Measurements from ENCODE around the gene CLCN7. TPM values are rescaled to one million over a fixed set of nuclear protein-coding genes. Genes with fewer than 3 reads are reported as not detected.
"Not testable (repeated sequence)": the region's sequence is repeated elsewhere in the genome, so short reads cannot be mapped to it uniquely, and the experiment has no call there.

The CLCN7 gene
- total RNA-seq, 3 donors from 2014 or later: 59.3 to 98.1 (median 59.8) TPM

DNA sequence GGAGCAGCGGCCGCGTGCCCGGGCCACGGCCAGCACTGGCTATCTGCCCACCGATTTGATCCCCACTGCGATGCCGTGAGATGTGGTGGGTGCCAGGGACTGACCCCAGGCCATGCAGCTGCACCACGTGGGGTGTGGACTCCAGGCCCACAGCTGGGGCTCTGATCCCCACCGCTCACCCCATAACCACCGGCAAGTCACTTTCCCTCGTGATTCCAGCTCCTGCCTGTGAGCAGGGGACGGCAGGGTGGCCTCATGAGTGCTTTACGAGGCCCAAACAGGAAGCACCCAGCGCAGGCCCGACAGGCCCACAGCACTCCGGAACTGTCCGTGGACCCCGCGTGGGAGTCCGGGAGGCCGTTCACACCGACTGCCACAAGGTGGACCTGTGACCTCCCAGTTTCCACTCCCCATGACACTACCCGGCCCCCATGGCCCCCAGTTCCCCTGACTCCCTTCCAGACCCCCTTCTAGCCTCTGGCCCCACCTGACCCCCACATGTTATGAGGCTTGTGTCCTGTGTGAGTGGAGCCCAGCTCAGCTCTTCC is 13.3 kb upstream of the CLCN7 start:
- TF ChIP-seq, protein P1, sequence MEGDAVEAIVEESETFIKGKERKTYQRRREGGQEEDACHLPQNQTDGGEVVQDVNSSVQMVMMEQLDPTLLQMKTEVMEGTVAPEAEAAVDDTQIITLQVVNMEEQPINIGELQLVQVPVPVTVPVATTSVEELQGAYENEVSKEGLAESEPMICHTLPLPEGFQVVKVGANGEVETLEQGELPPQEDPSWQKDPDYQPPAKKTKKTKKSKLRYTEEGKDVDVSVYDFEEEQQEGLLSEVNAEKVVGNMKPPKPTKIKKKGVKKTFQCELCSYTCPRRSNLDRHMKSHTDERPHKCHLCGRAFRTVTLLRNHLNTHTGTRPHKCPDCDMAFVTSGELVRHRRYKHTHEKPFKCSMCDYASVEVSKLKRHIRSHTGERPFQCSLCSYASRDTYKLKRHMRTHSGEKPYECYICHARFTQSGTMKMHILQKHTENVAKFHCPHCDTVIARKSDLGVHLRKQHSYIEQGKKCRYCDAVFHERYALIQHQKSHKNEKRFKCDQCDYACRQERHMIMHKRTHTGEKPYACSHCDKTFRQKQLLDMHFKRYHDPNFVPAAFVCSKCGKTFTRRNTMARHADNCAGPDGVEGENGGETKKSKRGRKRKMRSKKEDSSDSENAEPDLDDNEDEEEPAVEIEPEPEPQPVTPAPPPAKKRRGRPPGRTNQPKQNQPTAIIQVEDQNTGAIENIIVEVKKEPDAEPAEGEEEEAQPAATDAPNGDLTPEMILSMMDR (IDR thresholded peaks at IDR 0.05): no peak
- no peaks in the 10 kb centered on the region for H3K9me3 ChIP-seq
- intact Hi-C loops (cut with DNase I, micrococcal nuclease): no loop called here
- H3K4me3 ChIP-seq: no peak overlapping the region
- ATAC-seq (no peak), DNase-seq (no peak)
- no peaks in the 10 kb centered on the region for H3K4me1 ChIP-seq (ENCODE audit: low read depth)
- H3K36me3 ChIP-seq (ENCODE audit: low read depth): no peaks in the 10 kb centered on the region

DNA sequence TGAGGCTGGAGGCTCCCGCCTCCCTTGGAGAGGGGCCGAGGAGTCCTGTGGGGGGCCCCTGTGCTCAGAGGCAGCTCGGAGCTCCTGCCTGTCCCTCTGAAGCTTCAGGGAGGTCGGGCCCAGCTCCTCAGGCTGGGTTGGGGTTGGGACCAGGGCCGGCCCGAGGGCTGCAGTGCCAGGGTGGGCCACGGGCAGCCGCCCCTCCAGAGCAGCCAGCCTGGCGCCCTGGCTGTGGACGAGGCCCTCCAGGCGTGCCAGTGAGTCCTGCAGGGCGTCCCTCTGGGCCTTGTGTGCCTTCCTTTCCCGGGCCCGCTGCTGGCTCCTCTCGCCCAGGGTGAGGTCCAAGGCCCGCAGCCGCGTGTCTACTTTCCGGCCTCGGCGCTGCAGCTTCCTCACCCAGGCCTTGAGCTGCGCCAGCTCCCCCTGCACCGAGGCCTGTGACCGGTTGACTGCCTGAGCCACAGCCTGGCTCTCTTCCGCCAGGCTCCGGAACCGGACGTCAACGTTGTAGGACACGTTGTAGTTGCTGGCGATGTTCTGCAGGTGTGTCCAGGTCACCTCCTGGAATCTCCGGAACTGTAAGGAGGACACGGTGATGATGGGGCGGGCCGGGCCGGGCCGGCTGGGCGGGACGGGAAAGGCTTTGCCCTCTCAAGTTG is 12.7 kb upstream of the CLCN7 start:
- H3K36me3 ChIP-seq (ENCODE audit: low read depth): no peaks in the 10 kb centered on the region
- intact Hi-C loops (cut with DNase I, micrococcal nuclease): no loop called here
- ATAC-seq (no peak), DNase-seq (no peak)
- no peak overlapping the region for H3K4me3 ChIP-seq
- no peaks in the 10 kb centered on the region for H3K9me3 ChIP-seq
- H3K4me1 ChIP-seq (ENCODE audit: low read depth): no peaks in the 10 kb centered on the region
- TF ChIP-seq, protein P1 (IDR thresholded peaks at IDR 0.05): no peak

DNA sequence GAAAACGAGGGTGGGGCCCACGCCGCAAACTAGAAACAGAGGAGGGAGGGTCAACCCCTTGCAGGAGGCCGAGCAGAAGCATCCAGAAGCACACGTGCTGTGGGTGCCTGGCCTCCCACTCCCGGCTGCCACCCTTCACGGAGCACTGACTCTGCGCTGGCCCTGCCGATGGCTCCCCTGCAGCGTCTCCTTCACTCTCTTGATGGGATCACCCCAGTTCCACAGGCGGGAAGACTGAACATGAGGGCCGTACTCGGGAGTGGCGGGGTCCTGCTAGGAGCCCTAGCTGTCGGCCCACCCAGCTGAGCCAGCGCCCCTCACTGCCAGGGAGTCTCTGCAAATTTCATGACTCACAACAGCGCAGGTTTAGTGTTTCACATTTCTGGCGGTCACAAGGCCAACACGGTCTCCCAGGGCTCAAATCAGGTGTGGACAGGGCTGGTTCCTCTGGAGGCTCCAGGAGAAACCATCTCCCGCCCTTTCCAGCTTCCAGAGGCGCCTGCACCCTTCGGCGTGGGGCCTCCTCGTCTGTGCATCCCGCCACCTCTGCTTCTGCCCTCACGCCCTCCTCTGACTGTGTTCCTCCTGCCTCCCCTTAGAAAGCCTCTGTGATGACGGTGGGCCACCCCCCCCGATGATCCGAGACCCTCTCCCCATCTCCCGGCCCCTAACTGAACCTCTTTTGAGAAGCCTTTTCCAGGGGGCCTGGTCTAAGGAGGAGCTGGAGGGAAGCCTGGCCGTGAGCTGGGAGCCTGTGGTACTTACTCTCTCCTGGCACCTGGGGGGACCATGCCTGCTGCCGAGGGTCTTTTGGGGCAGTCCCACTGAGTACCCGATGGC is 11.9 kb upstream of the CLCN7 start:
- no peak for DNase-seq
- no peaks in the 10 kb centered on the region for H3K9me3 ChIP-seq
- no peaks in the 10 kb centered on the region for H3K4me1 ChIP-seq (ENCODE audit: low read depth)
- no peaks in the 10 kb centered on the region for H3K36me3 ChIP-seq (ENCODE audit: low read depth)
- TF ChIP-seq, protein P1 (IDR thresholded peaks at IDR 0.05): no peak
- H3K4me3 ChIP-seq: no peak overlapping the region
- intact Hi-C loops (cut with DNase I, micrococcal nuclease): no loop called here
- no peak for ATAC-seq

DNA sequence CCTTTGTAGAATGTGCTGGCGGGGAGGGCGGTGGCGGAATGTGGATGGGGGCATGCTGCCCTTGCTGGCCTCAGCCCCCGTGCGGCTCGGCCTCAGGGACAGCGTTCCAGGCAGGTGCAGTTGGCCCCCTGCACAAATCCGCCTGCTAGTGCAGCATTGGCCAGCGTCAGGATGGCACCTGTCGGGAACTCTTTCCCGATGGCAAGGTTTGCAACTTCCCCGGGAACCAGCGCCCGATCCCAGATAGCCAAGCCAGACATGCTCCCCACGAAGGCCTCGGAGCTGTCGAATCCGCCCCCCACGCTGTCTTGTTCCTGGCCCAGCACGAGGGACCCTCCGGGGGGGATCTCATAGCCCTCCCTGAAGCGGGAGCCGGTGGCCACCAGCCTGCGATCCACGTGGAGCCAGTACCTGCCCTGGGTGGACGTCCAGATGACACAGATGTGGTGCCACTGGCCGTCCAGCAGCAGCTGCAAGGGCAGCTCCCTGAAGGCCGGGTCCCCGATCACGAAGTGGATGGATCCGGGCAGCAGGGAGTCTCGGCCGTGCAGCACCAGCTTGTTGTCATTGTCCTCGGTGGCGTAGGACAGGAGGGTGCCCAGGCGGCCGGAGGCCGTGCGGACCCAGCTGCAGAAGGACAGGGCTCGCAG is 11.1 kb upstream of the CLCN7 start:
- no peak for ATAC-seq
- Histone ChIP-seq H3K4me3 (no peak overlapping the region), H3K4me1 (ENCODE audit: low read depth) (no peaks in the 10 kb centered on the region), H3K9me3 (no peaks in the 10 kb centered on the region), H3K36me3 (ENCODE audit: low read depth) (no peaks in the 10 kb centered on the region)
- TF ChIP-seq, protein P1 (IDR thresholded peaks at IDR 0.05): no peak
- intact Hi-C loops (cut with DNase I, micrococcal nuclease): no loop called here
- DNase-seq: peak in 1 of 3 donors; percentile 45

DNA sequence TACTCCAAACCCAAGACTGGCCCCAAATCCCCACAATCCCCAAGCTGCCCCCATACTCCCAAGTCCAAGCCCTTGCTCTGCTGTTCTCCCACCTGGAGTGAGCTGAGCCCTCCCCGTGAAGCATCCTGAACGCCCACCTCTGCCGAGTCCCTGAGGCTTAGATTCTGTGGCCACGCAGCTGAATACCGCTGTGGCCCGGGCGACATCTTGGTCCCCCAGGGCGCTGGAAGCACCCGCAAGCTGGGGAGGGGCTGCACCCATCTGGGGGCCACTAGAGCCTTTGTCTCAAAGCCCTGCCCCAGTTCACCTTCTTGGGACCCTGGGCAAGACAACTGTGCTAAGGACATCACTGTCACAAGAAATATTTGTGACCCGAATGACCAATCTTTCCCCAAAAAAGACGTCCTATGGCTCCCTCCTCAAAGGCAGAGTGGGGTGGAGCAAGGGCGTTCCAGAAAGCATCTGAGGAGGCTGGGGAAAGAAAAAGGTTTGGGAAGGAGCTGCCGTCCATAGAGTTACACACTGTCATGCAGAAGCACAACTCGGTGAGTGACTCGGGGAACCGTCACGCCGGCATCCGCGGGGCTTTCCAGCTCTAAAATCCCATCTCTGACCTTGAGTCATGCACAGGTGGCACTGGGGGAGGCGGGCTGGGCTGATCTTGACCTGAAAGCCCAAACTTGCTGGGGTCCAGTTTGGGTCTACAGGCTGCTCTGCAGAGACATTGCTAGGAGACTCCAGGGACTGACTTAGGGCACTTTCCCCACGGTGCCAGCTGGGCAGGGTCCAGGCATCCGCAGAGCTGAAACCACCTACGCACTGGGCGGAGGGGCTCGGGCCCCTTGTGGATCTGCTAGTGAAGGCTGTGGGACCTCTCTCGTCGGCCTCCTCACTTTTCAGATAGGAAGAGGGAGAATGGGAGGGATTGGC is 7.3 kb upstream of the CLCN7 start:
- intact Hi-C loops (cut with DNase I, micrococcal nuclease): no loop called here
- TF ChIP-seq, protein P1 (IDR thresholded peaks at IDR 0.05): no peak
- H3K4me3 ChIP-seq: no peak overlapping the region
- no peaks in the 10 kb centered on the region for H3K9me3 ChIP-seq
- H3K4me1 ChIP-seq (ENCODE audit: low read depth): no peaks in the 10 kb centered on the region
- DNase-seq (no peak), ATAC-seq (no peak)
- no peaks in the 10 kb centered on the region for H3K36me3 ChIP-seq (ENCODE audit: low read depth)

DNA sequence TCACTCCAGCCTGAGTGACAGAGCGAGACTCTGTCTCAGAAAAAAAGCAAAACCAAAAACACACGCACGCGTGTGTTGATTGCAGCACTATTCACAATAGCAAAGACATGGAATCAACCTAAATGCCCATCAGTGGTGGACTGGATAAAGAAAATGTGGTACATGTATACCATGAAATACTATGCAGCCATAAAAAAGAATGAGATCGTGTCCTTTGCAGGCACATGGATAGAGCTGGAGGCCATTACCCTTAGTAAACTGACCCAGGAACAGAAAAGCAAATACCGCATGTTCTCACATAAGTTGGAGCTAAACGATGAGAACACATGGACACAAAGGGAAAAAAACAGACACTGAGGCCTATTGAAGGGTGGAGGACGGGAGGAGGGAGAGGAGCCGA is 4.1 kb upstream of the CLCN7 start:
- H3K9me3 ChIP-seq; ATAC-seq; H3K4me3 ChIP-seq; DNase-seq; H3K36me3 ChIP-seq (ENCODE audit: low read depth); intact Hi-C loops (cut with DNase I, micrococcal nuclease): not testable (repeated sequence)
- peaks cover 11% of the 10 kb centered on the region for H3K4me1 ChIP-seq (ENCODE audit: low read depth)

Measured in mucosa of descending colon (tissue), 3 donors.